Activated naive CD8-positive, alpha-beta T cell treated with anti-CD3 and anti-CD28 coated beads, Interleukin-2, amount 10 ng/mL, durations not matched to agents 7 days and 5 days (primary cell): Measurements from ENCODE around the gene DOLK. TPM values are rescaled to one million over a fixed set of nuclear protein-coding genes. Genes with fewer than 3 reads are reported as not detected.
A peak's percentile ranks its signal among the peaks of the same experiment; 100 is the strongest.

ENCODE experiments used
- ATAC-seq: fragments of 150-1000 bp; cut with Tn5 transposase; one replicate; pipeline ENCODE4 v1.10.0; 2021; ENCODE audit warnings: low read depth, moderate library complexity
- POLR2A ChIA-PET: fragments of 350-600 bp; sonication (Branson Sonifier 250); formaldehyde crosslinking; loops from one replicate; lab custom pipeline; 2021; ENCODE audit warnings: antibody characterized with exemption; lab: Charles Lee
- DNase-seq: peaks from one replicate; pipeline ENCODE4 v3.0.0; 2021
- H3K27ac Mint-ChIP-seq: one replicate; pipeline ENCODE4 v1.8.0; 2022; ENCODE audit warnings: mild to moderate bottlenecking, mixed read lengths
- H3K27me3 Mint-ChIP-seq: one replicate; pipeline ENCODE4 v1.8.0; 2022; ENCODE audit warnings: mild to moderate bottlenecking, moderate library complexity, mixed read lengths
- H3K36me3 Mint-ChIP-seq: one replicate; pipeline ENCODE4 v1.8.0; 2021; ENCODE audit warnings: mild to moderate bottlenecking, mixed read lengths
- H3K4me1 Mint-ChIP-seq: one replicate; pipeline ENCODE4 v1.8.0; 2021; ENCODE audit warnings: mixed read lengths
- H3K4me3 Mint-ChIP-seq: one replicate; pipeline ENCODE4 v1.8.0; 2022; ENCODE audit warnings: mild to moderate bottlenecking, moderate library complexity, mixed read lengths
- H3K9me3 Mint-ChIP-seq: one replicate; pipeline ENCODE4 v1.8.0; 2021; ENCODE audit warnings: mixed read lengths
- total RNA-seq, 2 experiments: library from RNA; stranded (reverse); gene quantifications; one replicate each; pipeline ENCODE4 v1.2.3, GENCODE V29; 2021

The DOLK gene
- total RNA-seq, 2 experiments from 2014 or later, result 9.4 to 9.5 TPM

DNA sequence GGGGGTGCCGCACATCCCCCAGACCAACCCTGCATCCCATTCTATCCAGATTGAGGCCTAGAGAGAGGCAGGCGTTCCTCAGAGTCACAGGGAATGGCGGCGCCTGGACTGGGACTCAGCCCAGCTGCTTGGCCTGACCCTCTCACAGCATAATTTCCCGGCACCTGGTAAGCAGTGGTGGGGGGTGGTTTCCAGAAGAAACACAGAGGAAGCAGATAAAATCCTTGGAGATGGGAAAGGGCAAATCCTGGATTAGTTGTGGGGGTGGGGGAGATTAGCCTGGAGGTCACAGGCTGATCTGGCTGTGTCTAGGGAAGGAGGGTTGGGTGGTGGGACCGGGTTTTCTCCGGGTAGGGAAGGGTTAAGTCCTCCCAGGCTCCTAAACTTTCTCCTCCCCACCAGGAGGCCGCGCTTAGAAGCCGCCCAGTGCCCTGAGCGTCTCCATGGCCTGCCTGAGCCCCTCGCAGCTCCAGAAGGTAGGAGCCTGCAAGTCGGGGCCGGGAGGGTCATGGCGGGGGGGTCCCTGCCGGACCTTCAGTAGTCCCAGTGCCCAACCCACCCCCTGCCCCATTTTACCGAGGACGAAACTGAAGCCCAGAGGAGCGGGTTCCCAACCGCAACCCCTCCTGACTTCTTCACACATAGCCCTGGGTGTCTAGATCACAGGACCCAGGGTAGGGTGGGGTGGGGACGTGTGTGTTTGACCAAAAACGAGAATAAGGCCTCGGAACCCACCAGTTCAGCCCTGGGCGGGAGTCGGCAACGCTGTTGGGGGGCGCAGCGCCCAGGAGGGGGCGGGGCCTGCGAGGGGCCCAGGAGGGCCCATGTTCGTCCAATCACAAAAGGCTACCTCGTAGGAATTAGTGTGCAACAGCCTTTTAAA lies 25.3 kb downstream of the DOLK start:
- no peak for DNase-seq
- Mint-ChIP-seq H3K4me3 (no peak overlapping the region), H3K9me3 (no peaks in the 10 kb centered on the region), H3K27me3 (no peaks in the 10 kb centered on the region), H3K4me1 (peaks cover 5% of the 10 kb centered on the region), H3K36me3 (peaks cover 9% of the 10 kb centered on the region), H3K27ac (no peak overlapping the region)
- peak; percentile 32 for ATAC-seq
- POLR2A ChIA-PET, result interaction anchor here (0.6 to 1.3 kb wide), 3 partner anchors 21 to 315 kb away, joined by 4 to 5 read pairs (median 4); partner anchors contain the start of genes KYAT1 and LRRC8A

DNA sequence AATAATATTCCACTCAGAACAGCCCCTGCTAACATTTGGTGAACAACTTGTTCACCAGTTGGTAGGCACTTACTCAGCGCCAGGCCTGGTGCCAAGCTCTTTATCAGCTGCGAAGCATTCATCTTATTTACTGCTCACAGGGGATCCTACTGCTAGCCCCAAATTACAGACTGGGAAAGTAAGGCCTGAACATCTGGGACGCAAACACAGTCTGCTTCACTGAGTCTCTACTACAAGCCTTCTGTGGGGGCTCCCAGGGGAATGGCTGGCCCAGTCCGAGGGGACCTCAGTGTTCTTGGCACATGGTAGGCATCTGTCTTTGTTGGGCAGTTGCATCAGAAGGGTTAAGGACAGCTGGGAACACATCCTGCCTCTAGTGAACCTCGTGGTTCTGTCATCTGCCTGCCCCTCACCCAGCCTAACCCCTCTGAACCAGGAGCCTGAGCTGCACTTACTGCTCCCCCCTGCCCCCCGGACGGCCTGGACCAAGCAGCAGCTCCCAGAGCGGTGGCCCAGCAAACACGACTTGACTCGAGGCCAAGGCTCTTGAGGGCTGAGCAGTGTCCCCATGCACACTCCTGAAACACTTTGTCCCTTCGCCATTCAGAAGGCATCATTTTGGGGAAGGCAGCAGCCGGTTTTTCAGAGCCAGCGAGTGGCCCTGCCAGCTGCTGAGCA lies 26.9 kb downstream of the DOLK start, which contains the start of gene PHYHD1:
TSS of gene PHYHD1 (plus strand) at position 602 of the 678 bp plus-strand sequence. CDS start 1,342 bp downstream, outside the sequence.
- Mint-ChIP-seq H3K27ac (peak within 1 kb of the TSS; percentile 21), H3K36me3 (peaks cover 13% of the 10 kb centered on the region), H3K27me3 (no peaks in the 10 kb centered on the region), H3K4me3 (no peak within 1 kb of the TSS), H3K9me3 (no peaks in the 10 kb centered on the region), H3K4me1 (no peaks in the 10 kb centered on the region)
- DNase-seq, result no peak
- POLR2A ChIA-PET, result interaction anchor here (0.6 kb wide), 1 partner anchor 14 kb away, joined by 7 read pairs; no protein-coding TSS in a partner anchor
- ATAC-seq, result no peak

DNA sequence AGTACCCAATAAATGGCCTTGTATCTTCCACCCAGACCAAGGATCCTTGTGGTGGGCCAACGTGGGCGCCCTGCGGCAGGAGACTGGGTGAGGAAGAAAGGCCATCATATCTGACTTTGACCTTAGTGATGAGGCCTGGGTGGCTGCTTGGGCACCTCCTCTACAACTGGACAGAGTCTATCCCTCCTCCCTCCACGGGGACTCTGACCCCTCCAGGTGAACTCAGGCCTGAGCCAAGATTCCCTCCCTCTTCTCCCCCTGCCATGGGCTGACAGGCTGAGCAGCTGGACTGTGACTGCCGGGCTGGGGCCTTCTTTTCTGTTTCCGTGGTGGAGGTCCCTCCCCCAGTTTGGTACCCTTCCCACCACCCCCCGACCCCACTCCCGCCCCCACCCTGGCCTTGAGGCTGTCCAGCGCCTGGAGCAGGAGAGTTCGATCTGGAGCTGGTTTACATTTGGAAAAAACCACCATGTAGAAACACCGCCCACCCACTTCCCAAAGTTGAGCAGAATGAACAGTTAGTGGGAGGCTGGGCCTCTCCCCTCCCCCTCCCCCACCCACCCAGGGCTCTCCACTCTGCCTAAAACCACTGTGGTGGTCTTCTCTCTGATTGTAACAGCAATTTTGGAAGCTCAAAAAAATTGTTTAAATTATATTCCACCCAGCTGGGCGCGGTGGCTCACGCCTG lies 27.9 kb downstream of the DOLK start:
- no peak for DNase-seq
- H3K4me3 Mint-ChIP-seq, result no peak overlapping the region
- no peaks in the 10 kb centered on the region for H3K4me1 Mint-ChIP-seq
- POLR2A ChIA-PET, result no interaction called here
- ATAC-seq, result no peak
- no peaks in the 10 kb centered on the region for H3K9me3 Mint-ChIP-seq
- H3K27ac Mint-ChIP-seq, result no peak overlapping the region
- H3K27me3 Mint-ChIP-seq, result no peaks in the 10 kb centered on the region
- peaks cover 13% of the 10 kb centered on the region for H3K36me3 Mint-ChIP-seq

DNA sequence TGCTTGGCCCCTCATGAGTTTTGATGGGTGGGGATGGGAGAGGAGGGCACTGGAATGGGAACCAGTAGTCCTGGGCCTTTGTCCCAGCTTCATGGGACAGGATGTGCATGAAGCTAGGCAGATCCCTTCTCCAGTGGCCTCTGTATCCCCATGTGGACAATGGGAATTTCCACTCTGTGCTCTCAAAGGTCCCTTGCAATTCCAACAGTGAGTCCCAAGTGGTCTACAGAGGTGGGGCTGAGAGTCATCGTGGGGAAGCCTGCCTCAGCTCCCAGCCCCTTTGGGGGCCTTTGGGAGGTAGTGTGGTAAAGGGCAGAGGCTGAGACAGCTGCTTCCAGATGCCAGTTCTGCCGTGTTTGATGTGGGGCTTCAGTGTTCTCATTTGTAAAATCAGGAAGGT lies 28.5 kb downstream of the DOLK start:
- no peak for ATAC-seq
- Mint-ChIP-seq H3K27ac (no peak overlapping the region), H3K4me1 (no peaks in the 10 kb centered on the region), H3K4me3 (no peak overlapping the region), H3K9me3 (no peaks in the 10 kb centered on the region), H3K36me3 (peaks cover 13% of the 10 kb centered on the region), H3K27me3 (no peaks in the 10 kb centered on the region)
- DNase-seq, result no peak
- POLR2A ChIA-PET, result no interaction called here

DNA sequence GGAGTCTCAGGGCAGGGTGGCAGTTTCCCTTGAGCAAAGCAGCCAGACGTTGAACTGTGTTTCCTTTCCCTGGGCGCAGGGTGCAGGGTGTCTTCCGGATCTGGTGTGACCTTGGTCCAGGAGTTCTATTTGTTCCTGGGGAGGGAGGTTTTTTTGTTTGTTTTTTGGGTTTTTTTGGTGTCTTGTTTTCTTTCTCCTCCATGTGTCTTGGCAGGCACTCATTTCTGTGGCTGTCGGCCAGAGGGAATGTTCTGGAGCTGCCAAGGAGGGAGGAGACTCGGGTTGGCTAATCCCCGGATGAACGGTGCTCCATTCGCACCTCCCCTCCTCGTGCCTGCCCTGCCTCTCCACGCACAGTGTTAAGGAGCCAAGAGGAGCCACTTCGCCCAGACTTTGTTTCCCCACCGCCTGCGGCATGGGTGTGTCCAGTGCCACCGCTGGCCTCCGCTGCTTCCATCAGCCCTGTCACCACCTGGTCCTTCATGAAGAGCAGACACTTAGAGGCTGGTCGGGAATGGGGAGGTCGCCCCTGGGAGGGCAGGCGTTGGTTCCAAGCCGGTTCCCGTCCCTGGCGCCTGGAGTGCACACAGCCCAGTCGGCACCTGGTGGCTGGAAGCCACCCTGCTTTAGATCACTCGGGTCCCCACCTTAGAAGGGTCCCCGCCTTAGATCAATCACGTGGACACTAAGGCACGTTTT lies 30.1 kb downstream of the DOLK start:
- H3K27me3 Mint-ChIP-seq, result no peaks in the 10 kb centered on the region
- H3K9me3 Mint-ChIP-seq, result no peaks in the 10 kb centered on the region
- POLR2A ChIA-PET, result interaction anchor here (1.2 kb wide), 1 partner anchor 15 kb away, joined by 3 read pairs; no protein-coding TSS in a partner anchor
- DNase-seq (no peak), ATAC-seq (no peak)
- H3K4me1 Mint-ChIP-seq, result peaks cover 14% of the 10 kb centered on the region
- H3K27ac Mint-ChIP-seq, result no peak overlapping the region
- no peak overlapping the region for H3K4me3 Mint-ChIP-seq
- peaks cover 22% of the 10 kb centered on the region for H3K36me3 Mint-ChIP-seq

DNA sequence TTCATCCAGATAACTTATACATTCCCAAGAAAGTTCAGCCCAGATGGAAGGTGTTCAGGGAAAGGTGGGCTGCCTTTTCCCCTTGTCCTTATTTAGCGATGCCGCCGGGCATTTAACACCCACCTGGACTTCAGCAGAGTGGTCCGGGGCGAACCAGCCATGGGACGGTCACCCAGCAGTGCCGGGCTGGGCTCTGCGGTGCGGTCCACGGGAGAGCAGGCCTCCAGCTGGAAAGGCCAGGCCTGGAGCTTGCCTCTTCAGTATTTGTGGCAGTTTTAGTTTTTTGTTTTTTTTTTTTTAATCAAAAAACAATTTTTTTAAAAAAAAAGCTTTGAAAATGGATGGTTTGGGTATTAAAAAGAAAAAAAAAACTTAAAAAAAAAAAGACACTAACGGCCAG lies 30.7 kb downstream of the DOLK start:
- H3K27me3 Mint-ChIP-seq, result no peaks in the 10 kb centered on the region
- ATAC-seq (no peak), DNase-seq (no peak)
- no peaks in the 10 kb centered on the region for H3K9me3 Mint-ChIP-seq
- peaks cover 15% of the 10 kb centered on the region for H3K4me1 Mint-ChIP-seq
- H3K27ac Mint-ChIP-seq, result no peak overlapping the region
- peaks cover 25% of the 10 kb centered on the region for H3K36me3 Mint-ChIP-seq
- POLR2A ChIA-PET, result no interaction called here
- no peak overlapping the region for H3K4me3 Mint-ChIP-seq

DNA sequence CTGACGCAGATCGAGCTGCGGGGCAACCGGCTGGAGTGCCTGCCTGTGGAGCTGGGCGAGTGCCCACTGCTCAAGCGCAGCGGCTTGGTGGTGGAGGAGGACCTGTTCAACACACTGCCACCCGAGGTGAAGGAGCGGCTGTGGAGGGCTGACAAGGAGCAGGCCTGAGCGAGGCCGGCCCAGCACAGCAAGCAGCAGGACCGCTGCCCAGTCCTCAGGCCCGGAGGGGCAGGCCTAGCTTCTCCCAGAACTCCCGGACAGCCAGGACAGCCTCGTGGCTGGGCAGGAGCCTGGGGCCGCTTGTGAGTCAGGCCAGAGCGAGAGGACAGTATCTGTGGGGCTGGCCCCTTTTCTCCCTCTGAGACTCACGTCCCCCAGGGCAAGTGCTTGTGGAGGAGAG lies 31.2 kb downstream of the DOLK start:
- H3K4me3 Mint-ChIP-seq, result no peak overlapping the region
- H3K27ac Mint-ChIP-seq, result no peak overlapping the region
- DNase-seq (no peak), ATAC-seq (no peak)
- no peaks in the 10 kb centered on the region for H3K9me3 Mint-ChIP-seq
- peaks cover 15% of the 10 kb centered on the region for H3K4me1 Mint-ChIP-seq
- peaks cover 25% of the 10 kb centered on the region for H3K36me3 Mint-ChIP-seq
- POLR2A ChIA-PET, result interaction anchor here (0.5 kb wide), 1 partner anchor 85 kb away, joined by 3 read pairs; no protein-coding TSS in a partner anchor
- no peaks in the 10 kb centered on the region for H3K27me3 Mint-ChIP-seq

DNA sequence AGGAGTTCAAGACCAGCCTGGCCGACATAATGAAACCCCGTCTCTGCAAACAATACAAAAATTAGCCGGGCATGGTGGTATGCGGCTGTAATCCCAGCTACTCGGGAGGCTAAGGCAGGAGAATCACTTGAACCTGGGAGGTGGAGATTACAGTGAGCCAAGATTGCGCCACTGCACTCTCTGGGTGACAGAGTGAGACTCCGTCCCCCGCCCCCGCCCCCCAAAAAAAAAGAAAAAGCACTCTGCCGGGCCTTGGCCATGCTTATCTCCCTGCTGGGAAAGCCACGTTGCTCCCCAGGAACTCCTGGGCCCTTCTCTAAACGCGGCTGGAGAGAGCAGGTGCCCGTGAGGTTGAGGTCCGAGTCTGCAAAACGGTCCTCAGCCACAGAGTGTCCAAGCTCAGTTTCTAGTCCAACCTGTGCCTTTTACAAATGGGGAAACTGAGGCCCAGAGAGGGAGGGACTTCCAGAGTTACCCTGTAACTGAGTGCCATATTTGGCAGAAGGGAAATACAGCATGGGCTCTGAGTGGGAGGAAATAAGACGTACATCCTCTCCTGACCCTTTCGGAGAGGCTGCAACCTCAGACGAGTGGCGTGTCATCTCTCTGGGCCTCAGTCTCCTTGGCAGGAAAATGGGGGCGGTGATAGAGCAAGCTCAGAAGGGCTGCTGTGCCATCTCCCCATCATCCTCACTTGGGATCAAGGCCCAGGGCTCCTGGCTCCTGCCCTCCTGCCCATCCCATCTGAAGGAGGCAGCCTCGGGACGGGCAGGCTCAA lies 33.2 kb downstream of the DOLK start:
- no peak overlapping the region for H3K27ac Mint-ChIP-seq
- no peak for DNase-seq
- no peak overlapping the region for H3K4me3 Mint-ChIP-seq
- peaks cover 26% of the 10 kb centered on the region for H3K36me3 Mint-ChIP-seq
- no peaks in the 10 kb centered on the region for H3K27me3 Mint-ChIP-seq
- no peaks in the 10 kb centered on the region for H3K9me3 Mint-ChIP-seq
- POLR2A ChIA-PET, result no interaction called here
- H3K4me1 Mint-ChIP-seq, result peaks cover 22% of the 10 kb centered on the region
- no peak for ATAC-seq

DNA sequence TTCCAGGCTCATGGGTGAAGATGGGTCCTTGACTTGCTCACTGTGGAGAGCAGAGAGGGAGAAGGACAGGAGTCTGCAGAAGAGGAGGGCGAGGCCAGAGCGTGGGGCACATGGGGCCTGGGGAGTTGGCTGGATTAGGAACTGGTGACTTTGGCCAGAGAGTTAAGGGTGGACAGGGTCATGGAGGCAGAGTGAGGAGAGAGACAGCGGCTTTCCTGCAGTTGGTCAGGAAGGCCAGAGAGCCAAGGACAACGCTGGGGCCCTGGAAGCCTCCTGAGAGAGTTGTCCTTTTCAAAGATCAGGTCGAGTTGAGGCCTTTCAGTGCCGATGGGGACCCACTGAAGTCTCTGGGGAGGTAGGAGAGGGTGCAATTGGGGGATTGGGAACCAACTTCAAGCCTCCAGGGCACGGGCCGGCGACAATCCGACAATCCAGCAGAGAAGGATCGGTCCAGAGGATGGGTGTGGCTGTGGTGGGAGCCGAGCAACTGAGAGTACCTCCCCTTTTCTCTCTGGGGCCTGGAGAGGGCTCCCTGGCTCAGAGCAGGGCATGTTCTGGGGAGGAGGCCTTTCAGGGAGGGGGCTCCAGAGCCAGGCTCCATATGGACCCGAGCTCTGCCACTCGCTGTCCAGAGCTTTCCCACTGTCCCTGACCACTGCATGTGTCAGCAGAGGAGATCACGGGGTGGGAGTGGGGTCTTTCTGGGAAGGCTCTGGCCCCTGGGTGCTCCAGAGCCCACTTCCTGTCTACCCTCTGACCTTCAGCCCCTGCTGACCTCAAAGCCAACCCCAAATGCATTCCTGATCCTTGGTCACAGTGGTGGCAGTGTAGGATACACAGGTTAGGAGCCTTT lies 34.1 kb downstream of the DOLK start:
- no peak for DNase-seq
- Mint-ChIP-seq H3K4me1 (peaks cover 23% of the 10 kb centered on the region), H3K4me3 (no peak overlapping the region), H3K27me3 (no peaks in the 10 kb centered on the region), H3K36me3 (peaks cover 28% of the 10 kb centered on the region), H3K27ac (peak overlapping the region; percentile 75), H3K9me3 (no peaks in the 10 kb centered on the region)
- ATAC-seq, result no peak
- POLR2A ChIA-PET, result no interaction called here

DNA sequence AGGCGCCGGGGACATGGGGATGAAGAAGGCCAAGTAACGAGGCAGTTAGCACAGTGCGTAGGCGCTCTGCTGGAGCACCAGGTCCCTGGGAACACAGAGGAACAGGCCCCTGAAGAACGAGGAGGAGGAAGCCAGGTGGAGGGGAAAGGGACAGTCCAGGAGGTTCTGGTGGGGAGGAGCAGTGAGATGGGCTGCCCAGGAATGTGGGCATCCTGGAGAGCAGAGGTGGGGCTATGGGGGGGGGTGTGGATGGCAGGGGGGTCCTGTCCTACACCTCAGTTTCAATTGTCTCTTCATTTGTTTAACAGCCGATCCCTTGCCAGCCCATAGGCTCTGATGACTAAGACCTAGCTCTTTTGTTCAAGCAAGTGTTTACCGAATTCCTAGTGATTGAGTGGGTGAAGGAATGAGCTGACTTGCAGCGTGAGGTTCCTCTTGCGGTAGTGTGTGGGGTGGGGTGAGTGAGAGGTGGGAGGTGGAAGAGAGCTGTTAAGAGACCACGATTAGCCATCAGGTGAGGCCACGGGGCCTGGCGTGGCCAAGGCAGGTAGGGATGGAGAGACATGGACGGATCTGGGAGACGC lies 35.0 kb downstream of the DOLK start:
- Mint-ChIP-seq H3K4me3 (no peak overlapping the region), H3K9me3 (no peaks in the 10 kb centered on the region), H3K4me1 (peaks cover 23% of the 10 kb centered on the region), H3K27ac (peak overlapping the region; percentile 75), H3K36me3 (peaks cover 28% of the 10 kb centered on the region), H3K27me3 (no peaks in the 10 kb centered on the region)
- DNase-seq (no peak), ATAC-seq (no peak)
- POLR2A ChIA-PET, result interaction anchor here (0.6 kb wide), 1 partner anchor 83 kb away, joined by 3 read pairs; the partner anchor contains the start of gene SPOUT1

DNA sequence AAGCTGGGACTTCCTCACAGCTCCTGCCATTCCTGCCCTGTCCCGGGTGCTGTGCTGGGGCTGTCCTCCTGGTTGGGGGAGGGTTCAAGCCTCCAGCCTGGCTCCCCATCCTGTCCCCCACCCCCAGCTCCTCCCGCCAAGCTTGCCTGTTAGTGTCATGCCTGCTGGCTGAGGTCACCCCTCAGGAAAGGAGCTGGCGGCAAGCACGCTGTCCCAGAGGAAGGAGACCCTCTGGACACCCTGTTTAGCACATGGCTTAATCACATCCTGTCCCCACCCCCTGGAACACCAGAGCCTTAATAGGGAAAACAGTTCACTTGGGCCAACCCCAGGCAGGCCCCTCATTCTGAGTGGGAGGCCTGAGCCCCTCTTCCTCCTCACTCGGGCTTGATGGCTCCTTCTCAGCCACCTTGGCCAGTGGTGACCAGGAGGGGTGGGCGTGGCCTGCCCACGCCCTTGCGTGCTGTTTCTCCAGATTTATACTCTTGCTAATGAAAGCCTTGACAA lies 35.8 kb downstream of the DOLK start:
- H3K36me3 Mint-ChIP-seq, result peaks cover 26% of the 10 kb centered on the region
- ATAC-seq, result no peak
- no peaks in the 10 kb centered on the region for H3K9me3 Mint-ChIP-seq
- POLR2A ChIA-PET, result no interaction called here
- no peak for DNase-seq
- H3K4me1 Mint-ChIP-seq, result peaks cover 23% of the 10 kb centered on the region
- H3K27ac Mint-ChIP-seq, result no peak overlapping the region
- H3K27me3 Mint-ChIP-seq, result no peaks in the 10 kb centered on the region
- no peak overlapping the region for H3K4me3 Mint-ChIP-seq
